GM21528 (cell line): ENCODE data around the gene ADIG.
"Not testable (repeated sequence)": the region's sequence is repeated elsewhere in the genome, so short reads cannot be mapped to it uniquely, and the experiment has no call there.

Experiments used
- ATAC-seq: cut with Tn5 transposase; IDR thresholded peaks from one replicate; pipeline ENCODE4 v1.9.1; 2021; ENCODE audit warnings: mild to moderate bottlenecking, moderate library complexity; ENCODE audit not compliant: unreplicated experiment, low FRiP score

Gene ADIG

GRCh38 chr20:38569747-38570525 is 11.1 kb upstream of the ADIG start:
- no peak for ATAC-seq

GRCh38 chr20:38573413-38573812 is 7.6 kb upstream of the ADIG start:
- ATAC-seq, result no peak

DNA sequence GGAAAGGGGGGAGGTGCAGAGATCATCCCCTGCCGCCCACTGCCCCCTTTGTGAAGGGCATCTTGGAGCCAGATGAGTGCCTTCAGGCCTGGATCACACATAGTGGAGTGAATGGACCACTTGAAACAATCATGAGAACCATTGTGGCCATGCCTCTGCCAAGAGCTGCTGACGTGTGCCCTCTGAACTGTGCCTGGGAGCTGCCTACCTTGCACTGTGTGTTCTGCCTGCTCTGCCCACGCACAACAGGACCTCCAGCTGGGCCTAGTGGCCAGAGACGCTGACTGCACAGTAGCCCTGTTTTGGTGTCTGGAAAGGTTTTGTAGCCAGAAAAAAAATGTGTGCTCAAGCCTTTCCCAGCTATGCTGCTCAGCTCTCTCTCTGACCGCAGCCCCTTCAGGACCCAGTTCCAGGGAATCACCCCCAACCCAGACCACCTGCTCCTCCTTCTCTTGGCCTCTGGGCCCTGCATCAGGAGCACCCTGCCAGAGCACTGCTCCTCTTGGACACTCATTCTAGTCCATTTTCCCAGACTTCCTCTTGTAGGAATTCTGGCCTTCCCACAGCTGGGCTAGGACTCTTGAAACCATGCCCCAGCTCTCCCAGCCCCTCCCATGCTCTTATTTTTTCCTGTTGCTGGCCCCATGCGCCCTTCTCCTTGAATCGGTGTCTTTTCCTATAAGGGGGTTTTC is 1.6 kb upstream of the ADIG start:
- no peak for ATAC-seq

DNA sequence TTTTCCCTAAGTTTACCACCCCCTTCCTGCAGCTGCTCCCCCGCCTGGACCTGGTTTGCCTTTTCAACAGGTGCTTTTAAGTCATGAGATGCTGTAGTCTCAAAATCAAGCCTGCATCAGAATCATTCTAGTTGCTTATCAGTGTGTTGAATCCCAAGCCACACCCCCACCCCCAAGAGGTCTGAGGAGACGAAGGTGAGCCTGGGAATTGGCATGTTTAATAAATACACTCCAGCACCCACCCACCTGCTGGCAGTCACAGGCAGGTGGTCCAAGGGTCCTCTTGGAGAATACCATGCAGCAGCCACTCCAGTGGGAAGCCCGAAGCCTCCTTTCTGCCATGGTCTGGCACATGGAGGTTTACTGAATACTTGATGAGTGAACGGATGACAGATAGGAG is 1.1 kb upstream of the ADIG start:
- no peak for ATAC-seq

GRCh38 chr20:38581830-38582358 is 897 bp downstream of the ADIG start:
- no peak for ATAC-seq

- no peak for ATAC-seq
These were observed 2.3 kb downstream of the ADIG start for GRCh38 chr20:38583306-38583705.

GRCh38 chr20:38584099-38584763 is 3.2 kb downstream of the ADIG start:
- no peak for ATAC-seq

DNA sequence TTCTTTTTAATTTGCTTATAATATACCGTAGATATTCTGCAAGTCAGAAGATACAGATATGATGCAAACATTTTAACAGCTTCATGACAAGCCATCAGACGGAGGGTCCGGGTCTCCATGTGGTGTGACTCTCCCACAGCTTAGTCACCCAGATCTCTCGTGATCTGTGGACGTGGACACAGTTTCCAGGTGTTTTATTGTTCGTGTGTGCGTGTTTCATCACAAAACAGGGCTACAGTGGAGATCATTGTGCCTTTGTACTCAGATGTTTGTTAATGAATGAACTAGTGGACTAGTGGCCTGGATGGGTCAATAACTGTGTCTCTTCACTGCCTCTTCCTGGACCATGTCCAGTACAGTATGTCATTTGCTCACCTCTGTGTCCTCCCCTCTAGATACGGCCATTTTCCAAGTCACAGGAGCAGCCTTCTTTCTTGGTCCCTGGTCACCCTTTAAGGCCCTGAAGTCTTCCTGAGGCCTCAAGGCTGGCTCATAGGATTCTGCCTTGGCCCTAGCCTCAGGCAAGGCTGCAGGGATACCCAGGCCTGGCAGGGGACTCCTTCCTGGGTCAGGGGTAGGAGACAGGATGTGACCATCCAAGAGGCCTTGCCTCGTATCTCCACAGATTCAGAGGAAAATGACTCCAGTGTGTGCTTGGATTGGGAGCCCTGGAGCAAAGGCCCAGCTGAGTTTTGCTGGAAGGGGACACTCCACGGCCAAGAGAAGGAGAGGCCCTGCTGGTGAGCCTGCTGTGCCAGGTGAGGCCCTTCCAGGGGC is 4.6 kb downstream of the ADIG start:
- no peak for ATAC-seq

DNA sequence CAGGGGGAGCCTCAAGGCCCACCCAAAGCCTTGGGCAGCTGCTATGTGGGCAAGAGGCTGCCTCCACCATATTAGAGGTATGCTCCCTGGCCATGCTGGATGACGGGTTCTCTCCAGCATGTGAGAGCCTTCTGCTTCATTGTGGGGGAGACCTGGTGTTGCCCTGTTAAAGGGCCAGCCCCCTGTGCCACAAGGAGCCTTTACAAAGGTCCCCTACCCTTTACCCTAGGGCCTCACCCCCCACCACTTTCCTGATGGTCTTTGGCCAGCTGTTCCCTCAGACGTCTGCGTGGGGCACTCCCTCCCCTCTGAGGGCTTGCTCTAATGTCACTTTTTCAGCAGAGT is 5.2 kb downstream of the ADIG start:
- ATAC-seq, result no peak

- no peak for ATAC-seq
These were observed 7.3 kb downstream of the ADIG start for GRCh38 chr20:38588303-38588702.

DNA sequence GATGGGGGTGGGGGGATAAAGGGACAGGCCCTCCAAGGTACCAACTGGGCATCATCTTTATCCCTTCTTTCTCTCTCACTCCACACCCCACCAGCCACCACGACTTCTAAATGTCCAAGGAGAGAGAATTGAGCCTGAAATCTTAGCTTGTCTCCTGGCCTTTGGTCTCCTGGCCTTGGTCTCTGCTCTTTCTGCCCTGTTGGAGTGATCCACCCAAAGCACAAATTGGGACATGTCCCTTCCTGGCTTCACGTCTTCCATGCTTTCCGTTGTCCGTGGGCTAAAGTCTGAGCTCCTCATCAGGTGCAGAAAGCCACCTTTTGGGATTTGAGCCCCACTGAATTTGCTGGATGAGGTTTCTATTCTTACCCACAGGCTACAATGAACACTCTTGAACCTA is 8.4 kb downstream of the ADIG start:
- no peak for ATAC-seq

- ATAC-seq, result no peak
These were observed 9.1 kb downstream of the ADIG start for GRCh38 chr20:38589967-38590675.

GRCh38 chr20:38590676-38591473 is 9.9 kb downstream of the ADIG start:
- no peak for ATAC-seq

- no peak for ATAC-seq
These were observed 10.7 kb downstream of the ADIG start for GRCh38 chr20:38591474-38592410.

- not testable (repeated sequence) for ATAC-seq
These were observed 11.4 kb downstream of the ADIG start for GRCh38 chr20:38592411-38592790.

DNA sequence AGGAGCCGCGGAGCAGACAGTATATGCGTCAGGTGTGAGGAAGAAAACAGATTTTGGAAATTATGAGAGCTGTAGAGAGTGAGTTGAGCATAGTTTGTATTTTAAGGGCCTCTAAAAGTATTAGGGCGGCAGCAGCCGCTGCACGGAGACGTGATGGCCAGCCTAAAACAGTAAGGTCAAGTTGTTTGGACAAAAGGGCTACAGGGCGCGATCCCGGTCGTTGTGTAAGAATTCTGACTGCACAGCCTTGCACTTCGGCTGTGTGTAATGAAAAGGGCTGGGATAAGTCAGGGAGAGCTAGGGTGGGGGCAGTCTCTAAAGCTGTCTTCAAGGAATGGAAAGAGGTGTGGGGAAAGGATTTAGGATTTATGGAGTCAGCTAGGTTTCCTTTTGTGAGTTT is 13.3 kb downstream of the ADIG start:
- not testable (repeated sequence) for ATAC-seq

DNA sequence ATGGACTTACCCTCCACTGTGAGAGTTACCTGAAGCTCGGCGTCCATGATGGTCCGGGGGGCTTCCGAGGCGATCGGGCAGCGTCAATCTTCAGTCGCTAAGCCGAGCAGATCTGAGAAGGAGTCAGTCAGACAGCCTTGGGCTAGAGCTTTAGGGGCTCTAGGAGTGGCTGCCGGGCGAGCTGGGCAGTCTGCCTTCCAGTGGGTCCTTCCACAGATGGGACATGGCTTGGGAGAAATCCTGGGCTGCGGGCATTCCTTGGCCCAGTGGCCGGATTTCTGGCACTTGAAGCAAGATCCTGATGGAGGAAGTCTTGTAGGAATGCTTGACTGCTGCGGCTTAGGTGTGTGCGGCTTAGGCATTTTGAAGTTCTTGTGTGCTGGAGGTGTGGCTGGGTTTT is 14.9 kb downstream of the ADIG start:
- ATAC-seq, result not testable (repeated sequence)

GRCh38 chr20:38599410-38599882 is 18.4 kb downstream of the ADIG start:
- ATAC-seq, result no peak
